ENCODE data around the gene CHI3L1.

- TF ChIP-seq SUZ12 (IDR thresholded peaks at IDR 0.05; ENCODE audit: extremely low read depth, insufficient read depth, insufficient read length) = no peak
- TF ChIP-seq ZNF274 (IDR thresholded peaks at IDR 0.05; ENCODE audit: low read depth, low read length) = no peak
Measured at GRCh38 chr1:203131548-203132200, 54.8 kb downstream of the CHI3L1 start.
